ENCODE measurements around the gene LRIG2. TPM values are rescaled to one million over a fixed set of nuclear protein-coding genes. Genes with fewer than 3 reads are reported as not detected.

The LRIG2 gene
- polyA plus RNA-seq, 2 donors = 2.6 to 3.5 TPM

GRCh38 chr1:113178522-113178921, 105.5 kb downstream of the LRIG2 start:
- H3K27me3 ChIP-seq (ENCODE audit: control insufficient read depth in 1 of 2, insufficient read depth in 2 of 2, low read length in 2 of 2) = no peaks in the 10 kb centered on the region
- no peak overlapping the region for H3K4me3 ChIP-seq (ENCODE audit: low read depth in 1 of 2, low read length in 2 of 2)
- H3K4me1 ChIP-seq (ENCODE audit: control insufficient read depth in 2 of 2, insufficient read depth in 2 of 2, low read length in 1 of 2) = no peaks in the 10 kb centered on the region
- no peak overlapping the region for H3K27ac ChIP-seq (ENCODE audit: low read depth in 2 of 2, low read length in 1 of 2)
- 83 to 92% methylated on average over 3 of the region's 3 CpGs for WGBS, 2 donors
- H3K36me3 ChIP-seq (ENCODE audit: control insufficient read depth in 2 of 2, insufficient read depth in 2 of 2, low read length in 1 of 2) = no peaks in the 10 kb centered on the region
- H3K9me3 ChIP-seq (ENCODE audit: control insufficient read depth in 2 of 2, insufficient read depth in 1 of 2, low read depth in 1 of 2, low read length in 1 of 2) = no peaks in the 10 kb centered on the region

Other genes with a start within 250 kb of the LRIG2 start
- gene SLC16A1, start 117.0 kb upstream of the LRIG2 start, polyA plus RNA-seq = 10 to 100 TPM in 1 of 2 donors, 1 to 10 TPM in 1; 7.4 to 13.0 TPM